ENCODE results near the gene SMYD3. TPM values are rescaled to one million over a fixed set of nuclear protein-coding genes. Genes with fewer than 3 reads are reported as not detected.

Gene SMYD3
- total RNA-seq, 1 donor from 2014 or later = 29.3 TPM

DNA sequence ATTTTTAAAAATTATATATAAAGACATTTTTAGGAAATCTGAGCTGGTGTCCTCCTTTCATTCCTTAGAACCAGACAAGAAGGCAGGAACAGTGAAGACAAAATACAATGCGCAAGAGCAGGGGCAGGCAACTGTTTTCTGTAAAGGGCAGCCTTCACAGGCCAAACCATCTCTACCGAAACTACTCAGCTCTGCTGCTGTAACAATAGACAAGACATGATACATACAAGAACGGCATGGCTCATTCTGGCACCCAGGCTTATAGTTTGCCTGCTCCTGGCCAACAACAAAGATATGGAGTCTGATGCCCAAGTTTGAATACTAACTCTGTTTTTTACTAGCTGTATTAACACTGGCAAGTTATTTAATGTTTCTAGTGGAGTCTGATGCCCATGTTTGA is 232.0 kb downstream of the SMYD3 start:
- no peak for TF ChIP-seq CTCF (IDR thresholded peaks at IDR 0.05)
- no peak overlapping the region for H3K27ac Mint-ChIP-seq (ENCODE audit: unreplicated experiment)
- peaks cover 1% of the 10 kb centered on the region for H3K36me3 Mint-ChIP-seq (ENCODE audit: low read depth)
- no peak for DNase-seq (ENCODE audit: low spot score)
- H3K9me3 Mint-ChIP-seq (ENCODE audit: low read depth) = no peaks in the 10 kb centered on the region
- no peaks in the 10 kb centered on the region for H3K27me3 Mint-ChIP-seq (ENCODE audit: low read depth)
- peaks cover 16% of the 10 kb centered on the region for H3K4me1 Mint-ChIP-seq (ENCODE audit: low read depth)
- H3K4me3 Mint-ChIP-seq (ENCODE audit: unreplicated experiment) = no peak overlapping the region

- H3K27ac Mint-ChIP-seq (ENCODE audit: unreplicated experiment) = no peak overlapping the region
- DNase-seq (ENCODE audit: low spot score) = no peak
These were observed 232.9 kb downstream of the SMYD3 start for GRCh38 chr1:246274186-246274585.

GRCh38 chr1:246271516-246271915 is 235.6 kb downstream of the SMYD3 start:
- H3K4me1 Mint-ChIP-seq (ENCODE audit: low read depth) = peaks cover 18% of the 10 kb centered on the region
- TF ChIP-seq CTCF (IDR thresholded peaks at IDR 0.05) = no peak

More at GRCh38 chr1:246274186-246274585, 232.9 kb downstream of the SMYD3 start:
- Mint-ChIP-seq H3K9me3 (ENCODE audit: low read depth) (no peaks in the 10 kb centered on the region), H3K4me1 (ENCODE audit: low read depth) (peaks cover 12% of the 10 kb centered on the region), H3K27me3 (ENCODE audit: low read depth) (no peaks in the 10 kb centered on the region), H3K36me3 (ENCODE audit: low read depth) (peaks cover 1% of the 10 kb centered on the region), H3K4me3 (ENCODE audit: unreplicated experiment) (no peak overlapping the region)
- no peak for TF ChIP-seq CTCF (IDR thresholded peaks at IDR 0.05)

DNA sequence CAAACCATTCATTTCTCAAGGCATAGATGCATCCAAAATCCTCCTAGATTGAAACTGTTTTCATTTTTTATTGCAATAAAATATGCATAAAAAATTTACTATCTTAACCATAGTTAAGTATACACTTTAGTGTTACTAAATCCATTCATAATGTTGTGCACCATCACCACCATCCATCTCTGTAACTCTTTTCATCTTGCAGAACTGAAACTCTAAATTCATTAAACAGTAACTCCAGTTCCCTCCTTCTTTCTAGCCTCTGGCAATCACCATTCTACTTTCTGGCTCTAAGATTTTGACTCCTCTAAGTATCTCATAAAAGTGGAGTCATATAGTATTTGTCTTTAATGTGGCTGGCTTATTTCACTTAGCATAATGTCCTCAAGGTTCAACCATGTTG is 236.8 kb downstream of the SMYD3 start:
- Mint-ChIP-seq H3K4me1 (ENCODE audit: low read depth) (peaks cover 18% of the 10 kb centered on the region), H3K36me3 (ENCODE audit: low read depth) (peaks cover 1% of the 10 kb centered on the region), H3K27ac (ENCODE audit: unreplicated experiment) (no peak overlapping the region), H3K4me3 (ENCODE audit: unreplicated experiment) (no peak overlapping the region), H3K9me3 (ENCODE audit: low read depth) (no peaks in the 10 kb centered on the region), H3K27me3 (ENCODE audit: low read depth) (no peaks in the 10 kb centered on the region)
- no peak for TF ChIP-seq CTCF (IDR thresholded peaks at IDR 0.05)
- DNase-seq (ENCODE audit: low spot score) = no peak

More at GRCh38 chr1:246271516-246271915, 235.6 kb downstream of the SMYD3 start:
- Mint-ChIP-seq H3K27me3 (ENCODE audit: low read depth) (no peaks in the 10 kb centered on the region), H3K4me3 (ENCODE audit: unreplicated experiment) (no peak overlapping the region), H3K27ac (ENCODE audit: unreplicated experiment) (no peak overlapping the region), H3K9me3 (ENCODE audit: low read depth) (no peaks in the 10 kb centered on the region), H3K36me3 (ENCODE audit: low read depth) (peaks cover 1% of the 10 kb centered on the region)
- no peak for DNase-seq (ENCODE audit: low spot score)

GRCh38 chr1:246269466-246269865 is 237.6 kb downstream of the SMYD3 start:
- DNase-seq (ENCODE audit: low spot score) = no peak
- Mint-ChIP-seq H3K4me3 (ENCODE audit: unreplicated experiment) (no peak overlapping the region), H3K9me3 (ENCODE audit: low read depth) (no peaks in the 10 kb centered on the region), H3K27ac (ENCODE audit: unreplicated experiment) (no peak overlapping the region), H3K36me3 (ENCODE audit: low read depth) (peaks cover 1% of the 10 kb centered on the region), H3K4me1 (ENCODE audit: low read depth) (peaks cover 15% of the 10 kb centered on the region), H3K27me3 (ENCODE audit: low read depth) (no peaks in the 10 kb centered on the region)
- no peak for TF ChIP-seq CTCF (IDR thresholded peaks at IDR 0.05)
